ENCODE measurements around the gene TRIM56.

- TF ChIP-seq CTCF (IDR thresholded peaks at IDR 0.05) (no peak), POLR2A (IDR thresholded peaks at IDR 0.05) (no peak)
Measured at GRCh38 chr7:101129603-101130117, 44.4 kb downstream of the TRIM56 start.
